PC-3 (cell line): ENCODE results near the gene DHRS3.

Experiments
- CTCF ChIP-seq: fragments of 300-600 bp; sonication (generic); conservative IDR thresholded peaks from 2 replicates; pipeline ENCODE4 v1.5.1; 2017; ENCODE audit warnings: antibody characterized with exemption, low read depth, mild to moderate bottlenecking, low read length
- EZH2 ChIP-seq: fragments of 300-600 bp; sonication (generic); IDR thresholded peaks from one replicate; pipeline ENCODE4 v1.6.1; 2017; ENCODE audit warnings: antibody characterized with exemption, mild to moderate bottlenecking, low read length; ENCODE audit not compliant: unreplicated experiment

DNA sequence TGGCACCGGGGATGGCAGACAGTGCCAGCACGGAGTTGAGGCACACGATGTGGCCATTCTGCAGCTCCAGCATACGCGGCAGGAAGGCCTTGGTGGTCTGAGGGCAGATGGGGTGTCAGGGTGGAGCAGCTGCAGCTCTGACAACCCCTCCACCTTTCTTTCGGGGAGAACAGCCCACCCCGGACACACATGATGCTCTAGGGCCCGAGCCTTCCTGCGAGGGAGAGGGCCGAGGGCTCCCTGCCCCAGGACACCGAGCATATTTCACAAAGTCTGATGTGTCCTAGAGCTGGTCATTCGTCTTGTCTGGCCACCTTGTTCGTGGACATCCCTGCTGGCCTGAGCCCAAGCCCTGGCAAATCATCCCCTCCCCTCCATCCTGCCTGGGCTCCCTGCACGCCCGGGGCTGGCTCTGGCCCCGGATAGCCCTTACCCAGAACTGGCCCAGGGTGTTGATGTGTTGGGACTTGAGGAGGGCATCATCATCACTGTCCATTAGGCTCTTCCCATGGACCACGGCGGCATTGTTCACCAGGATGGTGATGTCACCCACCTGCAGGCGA, 39.1 kb downstream of the DHRS3 start:
- TF ChIP-seq CTCF (no peak), EZH2 (no peak)
